Chondrocyte (in vitro differentiated cells): ENCODE measurements around the gene GRIP2. TPM values are rescaled to one million over a fixed set of nuclear protein-coding genes. Genes with fewer than 3 reads are reported as not detected.

Experiments used
- DNase-seq: peaks from one replicate; pipeline ENCODE4 v3.0.0; 2021; ENCODE audit warnings: mixed read lengths, low spot score
- H3K27ac Mint-ChIP-seq: one replicate; pipeline ENCODE4 v1.8.0; 2021; ENCODE audit warnings: mild to moderate bottlenecking, moderate library complexity, mixed read lengths; ENCODE audit not compliant: unreplicated experiment
- H3K27me3 Mint-ChIP-seq: 2 replicates; pipeline ENCODE4 v1.8.0; 2021; ENCODE audit warnings: low read depth, mixed read lengths
- H3K36me3 Mint-ChIP-seq: 2 replicates; pipeline ENCODE4 v1.8.0; 2021; ENCODE audit warnings: low read depth, mixed read lengths
- H3K4me1 Mint-ChIP-seq: 2 replicates; pipeline ENCODE4 v1.8.0; 2021; ENCODE audit warnings: low read depth, mild to moderate bottlenecking, mixed read lengths
- H3K4me3 Mint-ChIP-seq: one replicate; pipeline ENCODE4 v1.8.0; 2021; ENCODE audit warnings: mild to moderate bottlenecking, moderate library complexity, mixed read lengths; ENCODE audit not compliant: unreplicated experiment
- H3K9me3 Mint-ChIP-seq: 2 replicates; pipeline ENCODE4 v1.8.0; 2021; ENCODE audit warnings: low read depth, mixed read lengths
- CTCF ChIP-seq: fragments of 200-600 bp; sonication (generic); IDR thresholded peaks from 2 replicates; pipeline ENCODE4 v1.5.0; 2021; ENCODE audit warnings: antibody characterized with exemption, mild to moderate bottlenecking, moderate library complexity
- total RNA-seq: library from RNA; stranded (reverse); gene quantifications from 3 replicates; pipeline ENCODE4 v1.2.1, GENCODE V29; 2021

GRIP2 gene
- total RNA-seq, 1 donor from 2014 or later, result 0.20 TPM

GRCh38 chr3:14536055-14536815 lies 3.9 kb downstream of the GRIP2 start:
- Mint-ChIP-seq H3K36me3 (peaks cover 2% of the 10 kb centered on the region), H3K9me3 (no peaks in the 10 kb centered on the region), H3K27me3 (peaks cover 6% of the 10 kb centered on the region), H3K27ac (no peak overlapping the region), H3K4me1 (no peaks in the 10 kb centered on the region), H3K4me3 (no peak overlapping the region)
- no peak for TF ChIP-seq CTCF
- peak; percentile 51 for DNase-seq

- Mint-ChIP-seq H3K27ac (no peak overlapping the region), H3K4me1 (no peaks in the 10 kb centered on the region), H3K9me3 (no peaks in the 10 kb centered on the region), H3K27me3 (peaks cover 7% of the 10 kb centered on the region), H3K36me3 (peaks cover 2% of the 10 kb centered on the region), H3K4me3 (no peak overlapping the region)
- DNase-seq, result peak; percentile 54
- TF ChIP-seq CTCF, result no peak
These were observed 4.5 kb downstream of the GRIP2 start for GRCh38 chr3:14535616-14536015.

GRCh38 chr3:14534516-14535191 lies 5.5 kb downstream of the GRIP2 start:
- H3K27ac Mint-ChIP-seq, result no peak overlapping the region
- no peak overlapping the region for H3K4me3 Mint-ChIP-seq
- no peaks in the 10 kb centered on the region for H3K4me1 Mint-ChIP-seq
- peaks cover 4% of the 10 kb centered on the region for H3K36me3 Mint-ChIP-seq
- TF ChIP-seq CTCF, result no peak
- peak; percentile 60 for DNase-seq
- H3K27me3 Mint-ChIP-seq, result peaks cover 10% of the 10 kb centered on the region
- peaks cover 5% of the 10 kb centered on the region for H3K9me3 Mint-ChIP-seq

DNA sequence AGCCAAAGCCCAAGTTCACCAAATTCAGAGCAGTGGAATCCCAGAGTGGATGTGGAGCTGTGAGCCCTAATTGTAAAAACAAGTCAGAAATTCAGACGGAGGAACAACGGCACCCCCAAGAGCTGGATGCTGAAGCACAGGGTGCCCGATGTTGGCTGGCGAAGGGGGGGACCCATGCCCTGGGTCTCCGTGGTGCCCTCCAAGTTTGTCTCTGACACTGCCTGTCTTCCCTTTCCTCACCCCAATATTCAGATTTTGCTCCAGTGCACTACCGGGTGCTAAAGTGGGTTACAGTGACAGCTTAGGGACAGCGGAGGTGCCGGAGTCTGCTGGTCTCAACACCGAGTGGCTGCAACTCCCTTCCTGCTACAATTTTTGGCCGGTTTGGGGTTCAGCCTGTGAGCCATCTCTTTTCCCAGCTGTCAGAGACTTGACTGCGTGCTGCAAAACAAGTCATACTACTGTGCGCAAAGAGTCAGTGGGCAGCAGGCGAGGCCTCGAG lies 6.6 kb downstream of the GRIP2 start:
- Mint-ChIP-seq H3K9me3 (peaks cover 8% of the 10 kb centered on the region), H3K27me3 (peaks cover 13% of the 10 kb centered on the region), H3K4me3 (no peak overlapping the region), H3K27ac (no peak overlapping the region), H3K4me1 (no peaks in the 10 kb centered on the region), H3K36me3 (peaks cover 4% of the 10 kb centered on the region)
- no peak for TF ChIP-seq CTCF
- DNase-seq, result peak; percentile 26

- Mint-ChIP-seq H3K27ac (no peak overlapping the region), H3K36me3 (peaks cover 4% of the 10 kb centered on the region), H3K4me3 (no peak overlapping the region), H3K9me3 (peaks cover 8% of the 10 kb centered on the region), H3K27me3 (peaks cover 16% of the 10 kb centered on the region), H3K4me1 (no peaks in the 10 kb centered on the region)
- peak; percentile 85 for DNase-seq
- no peak for TF ChIP-seq CTCF
These were observed 7.3 kb downstream of the GRIP2 start for GRCh38 chr3:14532691-14533456.
